H1 (cell line): Measurements from ENCODE around the gene RALGAPB. TPM values are rescaled to one million over a fixed set of nuclear protein-coding genes. Genes with fewer than 3 reads are reported as not detected.

Experiments used
- CTCF ChIA-PET: fragments of 300-600 bp; sonication (Branson Sonifier 250); formaldehyde crosslinking; loops from one replicate; lab custom pipeline; 2021; ENCODE audit not compliant: partially characterized antibody; lab: Charles Lee
- POLR2A ChIA-PET: fragments of 300-600 bp; sonication (Branson Sonifier 250); formaldehyde crosslinking; loops from one replicate; lab custom pipeline; 2021; ENCODE audit warnings: inconsistent platforms; ENCODE audit not compliant: partially characterized antibody; lab: Charles Lee
- DNase-seq, 2 experiments: peaks; one replicate each; pipeline versions ENCODE4 v3.0.0 to v3.0.0-alpha.2; 2010 to 2022; ENCODE audit warnings: low spot score in 2 of 2, low read depth in 1 of 2, mixed read lengths in 1 of 2
- FAIRE-seq: peaks from 2 replicates; lab custom pipeline; 2011; peaks lifted over from hg19 to GRCh38; lab: Jason Lieb, UNC
- H2AFZ ChIP-seq: 2 replicates; pipeline ENCODE4 v1.8.1; 2012; ENCODE audit warnings: low read length, inconsistent platforms
- H2AK5ac ChIP-seq: 2 replicates; pipeline ENCODE4 v1.6.1; 2013; ENCODE audit warnings: low read depth, low read length
- H2BK120ac ChIP-seq: replicated peaks from 2 replicates; pipeline ENCODE3; 2013; ENCODE audit warnings: low read depth, low read length, inconsistent platforms
- H2BK12ac ChIP-seq: 2 replicates; pipeline ENCODE4 v1.6.1; 2013; ENCODE audit warnings: low read depth, low read length
- H2BK15ac ChIP-seq: 2 replicates; pipeline ENCODE4 v1.6.1; 2013; ENCODE audit warnings: low read length
- H2BK20ac ChIP-seq: 2 replicates; pipeline ENCODE4 v1.6.1; 2013; ENCODE audit warnings: low read length
- H2BK5ac ChIP-seq: 2 replicates; pipeline ENCODE4 v1.6.1; 2013; ENCODE audit warnings: low read depth, low read length
- H3K14ac ChIP-seq: 2 replicates; pipeline ENCODE4 v1.6.1; 2013; ENCODE audit warnings: inconsistent platforms; ENCODE audit not compliant: insufficient read length
- H3K18ac ChIP-seq: 2 replicates; pipeline ENCODE4 v1.6.1; 2013; ENCODE audit warnings: low read length; ENCODE audit errors: extremely low read depth
- H3K23ac ChIP-seq: 2 replicates; pipeline ENCODE4 v1.6.1; 2013; ENCODE audit warnings: inconsistent platforms; ENCODE audit not compliant: insufficient read length
- H3K23me2 ChIP-seq: 2 replicates; pipeline ENCODE4 v1.6.1; 2013; ENCODE audit warnings: low read depth, low read length
- H3K27ac ChIP-seq: 2 replicates; pipeline ENCODE4 v1.6.1; 2011; ENCODE audit warnings: low read depth, low read length, inconsistent platforms
- H3K27me3 ChIP-seq, 4 experiments: replicated peaks in 1 of 4; 1 replicate in 1 of 4; 2 replicates in 3 of 4; pipeline versions ENCODE4 v1.6.1 to v1.8.1; 2011 to 2013; ENCODE audit warnings: low read length in 3 of 4, mild to moderate bottlenecking in 3 of 4, inconsistent platforms in 2 of 4, mixed read lengths in 2 of 4, moderate library complexity in 1 of 4; ENCODE audit not compliant: control insufficient read depth in 3 of 4, insufficient read depth in 3 of 4; ENCODE audit errors: extremely low read depth in 1 of 4
- H3K36me3 ChIP-seq, 4 experiments: 2 replicates each; pipeline versions ENCODE4 v1.6.1 to v1.8.1; 2011 to 2013; ENCODE audit warnings: mild to moderate bottlenecking in 4 of 4, low read length in 3 of 4, moderate library complexity in 2 of 4, control low read depth in 1 of 4, inconsistent platforms in 1 of 4; ENCODE audit not compliant: insufficient read depth in 4 of 4, control insufficient read depth in 2 of 4
- H3K4ac ChIP-seq: replicated peaks from 2 replicates; pipeline ENCODE3; 2013; ENCODE audit warnings: low read length, low read depth, mixed read lengths, inconsistent platforms; ENCODE audit not compliant: insufficient read length
- H3K4me1 ChIP-seq, 4 experiments: replicated peaks in 1 of 4; 1 replicate in 1 of 4; 2 replicates in 3 of 4; pipeline versions ENCODE4 v1.6.1 to v1.8.1; 2011 to 2013; ENCODE audit warnings: low read length in 3 of 4, inconsistent platforms in 2 of 4, mixed read lengths in 1 of 4; ENCODE audit not compliant: insufficient read depth in 4 of 4, control insufficient read depth in 3 of 4
- H3K4me2 ChIP-seq, 2 experiments: 2 replicates each; pipeline versions ENCODE4 v1.6.1 to v1.8.1; 2011 to 2013; ENCODE audit warnings: low read depth in 2 of 2, low read length in 2 of 2, control low read depth in 1 of 2, inconsistent platforms in 1 of 2, mild to moderate bottlenecking in 1 of 2; ENCODE audit not compliant: insufficient read depth in 1 of 2
- H3K4me3 ChIP-seq, 4 experiments: fragments of 200-600, 300-600 bp in 1 of 4; sonication (generic), shearing (Covaris generic), sonication (Bioruptor Twin) in 1 of 4; 2 replicates each; pipeline versions ENCODE4 v1.5.1 to v1.8.1; 2011 to 2016; ENCODE audit warnings: low read length in 4 of 4, low read depth in 3 of 4, control low read depth in 2 of 4, inconsistent platforms in 2 of 4, mild to moderate bottlenecking in 2 of 4, mixed read lengths in 1 of 4, moderate library complexity in 1 of 4; ENCODE audit not compliant: insufficient read depth in 2 of 4; ENCODE audit errors: extremely low read depth in 1 of 4
- H3K56ac ChIP-seq: replicated peaks from 2 replicates; pipeline ENCODE3; 2013; ENCODE audit warnings: low read depth, mild to moderate bottlenecking, mixed read lengths, low read length, inconsistent platforms; ENCODE audit not compliant: insufficient read length
- H3K79me1 ChIP-seq: 2 replicates; pipeline ENCODE4 v1.6.1; 2013; ENCODE audit warnings: low read depth, low read length, control low read depth
- H3K79me2 ChIP-seq, 2 experiments: 2 replicates each; pipeline versions ENCODE4 v1.6.1 to v1.8.1; 2012 to 2013; ENCODE audit warnings: low read length in 2 of 2, mild to moderate bottlenecking in 2 of 2, inconsistent platforms in 1 of 2; ENCODE audit not compliant: insufficient read depth in 2 of 2, control insufficient read depth in 1 of 2
- H3K9ac ChIP-seq, 4 experiments: replicated peaks in 1 of 4; 1 replicate in 1 of 4; 2 replicates in 3 of 4; pipeline versions ENCODE4 v1.6.1 to v1.8.1; 2011 to 2013; ENCODE audit warnings: low read depth in 3 of 4, low read length in 3 of 4, control low read depth in 2 of 4, mild to moderate bottlenecking in 2 of 4, moderate library complexity in 2 of 4, inconsistent platforms in 1 of 4; ENCODE audit errors: extremely low read depth in 1 of 4
- H3K9me3 ChIP-seq, 2 experiments: 2 replicates each; pipeline versions ENCODE4 v1.6.1 to v1.8.1; 2012 to 2013; ENCODE audit warnings: mild to moderate bottlenecking in 2 of 2, moderate library complexity in 2 of 2, control low read depth in 1 of 2, inconsistent platforms in 1 of 2, low read depth in 1 of 2, low read length in 1 of 2, mixed read lengths in 1 of 2; ENCODE audit not compliant: insufficient read depth in 2 of 2
- H4K20me1 ChIP-seq, 2 experiments: replicated peaks in 1 of 2; 2 replicates each; pipeline versions ENCODE3 to v1.8.1; 2011 to 2013; ENCODE audit warnings: inconsistent platforms in 2 of 2, low read length in 2 of 2, mild to moderate bottlenecking in 1 of 2; ENCODE audit not compliant: insufficient read depth in 2 of 2, control insufficient read depth in 1 of 2
- H4K5ac ChIP-seq: 2 replicates; pipeline ENCODE4 v1.6.1; 2013; ENCODE audit warnings: low read length, low read depth, mixed read lengths, inconsistent platforms; ENCODE audit not compliant: insufficient read length
- H4K8ac ChIP-seq: 2 replicates; pipeline ENCODE4 v1.8.0; 2013; ENCODE audit warnings: mild to moderate bottlenecking, moderate library complexity, low read length, inconsistent platforms; ENCODE audit not compliant: insufficient read depth; ENCODE audit errors: extremely low read depth
- H4K91ac ChIP-seq: replicated peaks from 2 replicates; pipeline ENCODE3; 2013; ENCODE audit warnings: low read length, mixed read lengths, inconsistent platforms; ENCODE audit not compliant: insufficient read length
- EZH2 ChIP-seq: fragments of 200-600 bp; sonication (generic); IDR thresholded peaks from 2 replicates; pipeline ENCODE4 v1.7.1; 2012; ENCODE audit warnings: low read depth, mild to moderate bottlenecking, moderate library complexity, low read length, inconsistent platforms; ENCODE audit not compliant: severe bottlenecking
- JUND ChIP-seq: IDR thresholded peaks from 2 replicates; pipeline ENCODE4 v1.6.1; 2011; ENCODE audit warnings: mild to moderate bottlenecking, improper control_type of control experiment, low read length
- KDM4A ChIP-seq: IDR thresholded peaks from one replicate; pipeline ENCODE4 v1.7.1; 2012; ENCODE audit warnings: low read depth, mild to moderate bottlenecking, moderate library complexity, low read length, inconsistent platforms; ENCODE audit not compliant: severe bottlenecking
- KDM5A ChIP-seq: fragments of 200-600 bp; IDR thresholded peaks from 2 replicates; pipeline ENCODE4 v1.7.1; 2012; ENCODE audit warnings: mild to moderate bottlenecking, low read length, inconsistent platforms, mixed read lengths
- NRF1 ChIP-seq: IDR thresholded peaks from 2 replicates; pipeline ENCODE4 v1.6.1; 2011; ENCODE audit warnings: mild to moderate bottlenecking, low read depth, low read length, improper control_type of control experiment
- PHF8 ChIP-seq: fragments of 200-600 bp; sonication (generic); conservative IDR thresholded peaks from 2 replicates; pipeline ENCODE4 v1.7.1; 2012; ENCODE audit warnings: low read depth, mild to moderate bottlenecking, inconsistent platforms, low read length, moderate library complexity
- POU5F1 ChIP-seq: IDR thresholded peaks from 2 replicates; pipeline ENCODE4 v1.6.1; 2011; ENCODE audit warnings: low read depth, mild to moderate bottlenecking, low read length, moderate library complexity
- SP1 ChIP-seq: IDR thresholded peaks from 2 replicates; pipeline ENCODE4 v1.6.1; 2011; ENCODE audit warnings: low read depth, low read length
- SP2 ChIP-seq: IDR thresholded peaks from 2 replicates; pipeline ENCODE4 v1.6.1; 2012; ENCODE audit warnings: mild to moderate bottlenecking, low read length, inconsistent platforms
- WGBS, 2 experiments: shearing (Covaris generic) in 1 of 2; methylation state at CpG; one replicate each; pipeline versions ENCODE4 v1.1.6 to v1.1.7; 2013 to 2015; ENCODE audit warnings: low lambda C conversion rate in 2 of 2, mixed read lengths in 2 of 2, inconsistent platforms in 1 of 2, low coverage in 1 of 2, missing lambda C conversion rate in 1 of 2; ENCODE audit not compliant: insufficient replicate concordance in 2 of 2, insufficient coverage in 1 of 2, insufficient read length in 1 of 2; ENCODE audit errors: extremely low coverage in 1 of 2, missing lambda C conversion rate in 1 of 2; 5-methylcytosine and 5-hydroxymethylcytosine counted together
- polyA plus RNA-seq, 7 experiments: library from polyadenylated mRNA; depleted of rRNA in 3 of 7; stranded (reverse) in 5 of 7; unstranded in 2 of 7; fragments of >200 nt in 5 of 7; fragments of 200-250 nt in 2 of 7; gene quantifications; 1 replicate in 5 of 7; 2 replicates in 1 of 7; 4 replicates in 1 of 7; pipeline versions ENCODE4 v1.2.1 to v1.2.3, GENCODE V29; 2011 to 2013; ENCODE audit warnings: missing spikeins in 2 of 7, mixed read lengths in 2 of 7
- total RNA-seq: library from RNA; stranded (reverse); fragmentation: NEBNext Ultra II Directional; extraction: Animal tissue kit (Norgen Biotek cat#: 25700); gene quantifications from 2 replicates; pipeline ENCODE4 v1.2.1, GENCODE V29; 2021
- TF ChIP-seq, protein P1 (sequence below), 3 experiments: IDR thresholded peaks; 1 replicate in 2 of 3; 2 replicates in 1 of 3; pipeline versions ENCODE4 v1.5.1 to v1.6.1; 2011; ENCODE audit warnings: low read length in 3 of 3, mild to moderate bottlenecking in 3 of 3, inconsistent platforms in 2 of 3, low read depth in 1 of 3, moderate library complexity in 1 of 3; ENCODE audit not compliant: insufficient read depth in 1 of 3; ENCODE audit errors: control extremely low read depth in 1 of 3

Gene RALGAPB
- total and polyA plus RNA-seq, 2 of the 8 experiments (the other 6 are each of a cell fraction or from before 2014, with no cell fraction given), result 10.6 to 35.1 TPM

GRCh38 chr20:38466171-38466570 is 6.5 kb upstream of the RALGAPB start:
- H3K56ac ChIP-seq, result no peak overlapping the region
- peaks cover 0 to 5% of the 10 kb centered on the region in 2 experiments; a peak in 1 of 4 replicates for H3K9me3 ChIP-seq
- H4K5ac ChIP-seq, result no peak overlapping the region
- H3K23ac ChIP-seq, result no peak overlapping the region
- H3K9ac ChIP-seq, result no peak overlapping the region
- CTCF ChIA-PET, result no interaction called here
- FAIRE-seq, result no peak
- 92% methylated on average over 2 of the region's 2 CpGs; no CpG with 5 or more reads in 1 of the 2 experiments for WGBS, 2 experiments
- H3K36me3 ChIP-seq, result no peaks in the 10 kb centered on the region
- H3K79me1 ChIP-seq, result no peaks in the 10 kb centered on the region
- H2BK12ac ChIP-seq, result no peak overlapping the region
- no peak overlapping the region for H2BK5ac ChIP-seq
- H3K4me1 ChIP-seq, result no peaks in the 10 kb centered on the region
- TF ChIP-seq EZH2 (no peak), SP1 (no peak), KDM4A (no peak), POU5F1 (no peak), PHF8 (no peak), SP2 (no peak), KDM5A (no peak), JUND (no peak), NRF1 (no peak)
- TF ChIP-seq, protein P1, sequence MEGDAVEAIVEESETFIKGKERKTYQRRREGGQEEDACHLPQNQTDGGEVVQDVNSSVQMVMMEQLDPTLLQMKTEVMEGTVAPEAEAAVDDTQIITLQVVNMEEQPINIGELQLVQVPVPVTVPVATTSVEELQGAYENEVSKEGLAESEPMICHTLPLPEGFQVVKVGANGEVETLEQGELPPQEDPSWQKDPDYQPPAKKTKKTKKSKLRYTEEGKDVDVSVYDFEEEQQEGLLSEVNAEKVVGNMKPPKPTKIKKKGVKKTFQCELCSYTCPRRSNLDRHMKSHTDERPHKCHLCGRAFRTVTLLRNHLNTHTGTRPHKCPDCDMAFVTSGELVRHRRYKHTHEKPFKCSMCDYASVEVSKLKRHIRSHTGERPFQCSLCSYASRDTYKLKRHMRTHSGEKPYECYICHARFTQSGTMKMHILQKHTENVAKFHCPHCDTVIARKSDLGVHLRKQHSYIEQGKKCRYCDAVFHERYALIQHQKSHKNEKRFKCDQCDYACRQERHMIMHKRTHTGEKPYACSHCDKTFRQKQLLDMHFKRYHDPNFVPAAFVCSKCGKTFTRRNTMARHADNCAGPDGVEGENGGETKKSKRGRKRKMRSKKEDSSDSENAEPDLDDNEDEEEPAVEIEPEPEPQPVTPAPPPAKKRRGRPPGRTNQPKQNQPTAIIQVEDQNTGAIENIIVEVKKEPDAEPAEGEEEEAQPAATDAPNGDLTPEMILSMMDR (IDR thresholded peaks at IDR 0.05; ENCODE audit: control extremely low read depth in 1 of 3, insufficient read depth in 1 of 3, low read depth in 1 of 3, low read length in 3 of 3), result no peak
- TF ChIP-seq, all 59 proteins: peak for 0
- Histone ChIP-seq H2BK15ac (no peak overlapping the region), H2BK120ac (no peak overlapping the region), H3K27me3 (no peaks in the 10 kb centered on the region), H2BK20ac (no peak overlapping the region), H3K4me3 (no peak overlapping the region), H3K23me2 (peaks cover 2% of the 10 kb centered on the region; the same call in 1 of the 2 replicates), H3K14ac (no peak overlapping the region), H2AK5ac (no peak overlapping the region), H4K91ac (no peak overlapping the region), H4K8ac (no peak overlapping the region), H4K20me1 (no peaks in the 10 kb centered on the region), H3K79me2 (no peaks in the 10 kb centered on the region), H2AFZ (no peak overlapping the region), H3K18ac (no peak overlapping the region), H3K4me2 (no peak overlapping the region), H3K27ac (no peak overlapping the region), H3K4ac (no peak overlapping the region)
- no peak for DNase-seq
- POLR2A ChIA-PET, result interaction anchor here (2.8 kb wide), 1 partner anchor 32 kb away, joined by 14 read pairs; the partner anchor contains the start of gene SNHG17
